Endothelial cell (in vitro differentiated cells): ENCODE data around the gene HM13. TPM values are rescaled to one million over a fixed set of nuclear protein-coding genes. Genes with fewer than 3 reads are reported as not detected.
A peak's percentile ranks its signal among the peaks of the same experiment; 100 is the strongest.
"Not testable (repeated sequence)": the region's sequence is repeated elsewhere in the genome, so short reads cannot be mapped to it uniquely, and the experiment has no call there.

Experiments used
- DNase-seq: peaks from one replicate; pipeline ENCODE4 v3.0.0; 2021; ENCODE audit warnings: low spot score
- H3K27ac Mint-ChIP-seq: one replicate; pipeline ENCODE4 v1.8.0; 2021; ENCODE audit warnings: mixed read lengths, inconsistent platforms; ENCODE audit not compliant: unreplicated experiment
- H3K27me3 Mint-ChIP-seq: one replicate; pipeline ENCODE4 v1.8.0; 2021; ENCODE audit warnings: mild to moderate bottlenecking, moderate library complexity, mixed read lengths, inconsistent platforms; ENCODE audit not compliant: unreplicated experiment
- H3K36me3 Mint-ChIP-seq: one replicate; pipeline ENCODE4 v1.8.0; 2021; ENCODE audit warnings: mild to moderate bottlenecking, low read depth, mixed read lengths, inconsistent platforms; ENCODE audit not compliant: unreplicated experiment
- H3K4me1 Mint-ChIP-seq: one replicate; pipeline ENCODE4 v1.8.0; 2021; ENCODE audit warnings: mild to moderate bottlenecking, mixed read lengths, inconsistent platforms; ENCODE audit not compliant: unreplicated experiment
- H3K4me3 Mint-ChIP-seq: one replicate; pipeline ENCODE4 v1.8.0; 2021; ENCODE audit warnings: mild to moderate bottlenecking, mixed read lengths, inconsistent platforms; ENCODE audit not compliant: unreplicated experiment
- H3K9me3 Mint-ChIP-seq: one replicate; pipeline ENCODE4 v1.8.0; 2021; ENCODE audit warnings: mixed read lengths, inconsistent platforms; ENCODE audit not compliant: unreplicated experiment
- long read RNA-seq: library from polyadenylated mRNA; unstranded; transcript quantifications from one replicate; pipeline ENCODE4 v2.0.0, GENCODE V29; 2020; ENCODE audit not compliant: unreplicated experiment
- total RNA-seq: library from RNA; stranded (reverse); fragmentation: NEBNext Ultra II Directional; extraction: Animal tissue kit (Norgen Biotek cat#: 25700); gene quantifications from one replicate; pipeline ENCODE4 v1.2.1, GENCODE V29; 2021; ENCODE audit not compliant: unreplicated experiment
- TF ChIP-seq, protein P1 (sequence below): fragments of 200-600 bp; sonication (generic); IDR thresholded peaks from one replicate; pipeline ENCODE4 v1.5.0; 2021; ENCODE audit warnings: antibody characterized with exemption; ENCODE audit not compliant: unreplicated experiment

HM13 gene, protein sequence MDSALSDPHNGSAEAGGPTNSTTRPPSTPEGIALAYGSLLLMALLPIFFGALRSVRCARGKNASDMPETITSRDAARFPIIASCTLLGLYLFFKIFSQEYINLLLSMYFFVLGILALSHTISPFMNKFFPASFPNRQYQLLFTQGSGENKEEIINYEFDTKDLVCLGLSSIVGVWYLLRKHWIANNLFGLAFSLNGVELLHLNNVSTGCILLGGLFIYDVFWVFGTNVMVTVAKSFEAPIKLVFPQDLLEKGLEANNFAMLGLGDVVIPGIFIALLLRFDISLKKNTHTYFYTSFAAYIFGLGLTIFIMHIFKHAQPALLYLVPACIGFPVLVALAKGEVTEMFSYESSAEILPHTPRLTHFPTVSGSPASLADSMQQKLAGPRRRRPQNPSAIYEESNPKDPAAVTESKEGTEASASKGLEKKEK
- 153 TPM for total RNA-seq
- long read RNA-seq, transcript HM13-202 (12 exons, 1,606 nt): major isoform, 199 of 235 reads
- long read RNA-seq, partial matches to known transcripts: 8 of 235 reads
- long read RNA-seq, other reads (novel, unspliced or antisense): 21 of 235 reads

DNA sequence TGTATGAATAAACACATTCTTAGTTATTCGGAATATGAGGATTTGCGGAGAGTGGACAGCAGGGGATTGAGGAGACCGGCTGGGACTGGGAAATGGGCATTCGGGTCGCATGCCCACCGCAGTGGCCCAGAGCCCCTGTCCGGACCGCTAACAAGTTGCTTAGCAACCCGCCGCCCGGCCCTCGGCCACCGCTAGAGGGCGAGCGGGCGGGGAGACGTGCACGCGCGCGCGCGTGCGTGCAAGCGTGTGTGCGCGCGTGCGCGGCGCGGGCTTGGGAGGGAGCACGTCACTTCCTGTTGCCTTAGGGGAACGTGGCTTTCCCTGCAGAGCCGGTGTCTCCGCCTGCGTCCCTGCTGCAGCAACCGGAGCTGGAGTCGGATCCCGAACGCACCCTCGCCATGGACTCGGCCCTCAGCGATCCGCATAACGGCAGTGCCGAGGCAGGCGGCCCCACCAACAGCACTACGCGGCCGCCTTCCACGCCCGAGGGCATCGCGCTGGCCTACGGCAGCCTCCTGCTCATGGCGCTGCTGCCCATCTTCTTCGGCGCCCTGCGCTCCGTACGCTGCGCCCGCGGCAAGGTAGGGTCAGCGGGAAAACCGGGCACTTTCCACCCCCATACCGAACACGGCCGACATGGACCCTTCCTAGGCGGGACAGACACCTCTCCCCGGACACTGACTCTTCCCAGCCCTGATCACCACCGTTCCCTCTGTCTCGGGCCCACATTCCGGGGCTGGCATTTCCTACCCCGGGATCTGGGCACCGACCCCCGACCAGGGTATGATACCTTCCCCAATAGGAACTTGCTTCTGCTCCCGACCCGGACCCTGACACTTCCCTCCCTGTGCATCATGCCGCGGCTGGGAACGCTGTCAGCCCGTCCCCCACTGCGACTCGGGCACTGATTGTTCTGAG is at the start of gene HM13:
TSS of gene HM13 (plus strand) at position 289 of the 918 bp plus-strand sequence. CDS start at position 399, 110 bp downstream.
- Mint-ChIP-seq H3K9me3 (no peaks in the 10 kb centered on the region), H3K27ac (peak within 1 kb of the TSS; percentile 65), H3K4me1 (no peaks in the 10 kb centered on the region), H3K27me3 (peaks cover 4% of the 10 kb centered on the region), H3K36me3 (no peaks in the 10 kb centered on the region), H3K4me3 (peak within 1 kb of the TSS; percentile 81)
- DNase-seq: peak; percentile 97
- TF ChIP-seq, protein P1, sequence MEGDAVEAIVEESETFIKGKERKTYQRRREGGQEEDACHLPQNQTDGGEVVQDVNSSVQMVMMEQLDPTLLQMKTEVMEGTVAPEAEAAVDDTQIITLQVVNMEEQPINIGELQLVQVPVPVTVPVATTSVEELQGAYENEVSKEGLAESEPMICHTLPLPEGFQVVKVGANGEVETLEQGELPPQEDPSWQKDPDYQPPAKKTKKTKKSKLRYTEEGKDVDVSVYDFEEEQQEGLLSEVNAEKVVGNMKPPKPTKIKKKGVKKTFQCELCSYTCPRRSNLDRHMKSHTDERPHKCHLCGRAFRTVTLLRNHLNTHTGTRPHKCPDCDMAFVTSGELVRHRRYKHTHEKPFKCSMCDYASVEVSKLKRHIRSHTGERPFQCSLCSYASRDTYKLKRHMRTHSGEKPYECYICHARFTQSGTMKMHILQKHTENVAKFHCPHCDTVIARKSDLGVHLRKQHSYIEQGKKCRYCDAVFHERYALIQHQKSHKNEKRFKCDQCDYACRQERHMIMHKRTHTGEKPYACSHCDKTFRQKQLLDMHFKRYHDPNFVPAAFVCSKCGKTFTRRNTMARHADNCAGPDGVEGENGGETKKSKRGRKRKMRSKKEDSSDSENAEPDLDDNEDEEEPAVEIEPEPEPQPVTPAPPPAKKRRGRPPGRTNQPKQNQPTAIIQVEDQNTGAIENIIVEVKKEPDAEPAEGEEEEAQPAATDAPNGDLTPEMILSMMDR: peak; percentile 96

DNA sequence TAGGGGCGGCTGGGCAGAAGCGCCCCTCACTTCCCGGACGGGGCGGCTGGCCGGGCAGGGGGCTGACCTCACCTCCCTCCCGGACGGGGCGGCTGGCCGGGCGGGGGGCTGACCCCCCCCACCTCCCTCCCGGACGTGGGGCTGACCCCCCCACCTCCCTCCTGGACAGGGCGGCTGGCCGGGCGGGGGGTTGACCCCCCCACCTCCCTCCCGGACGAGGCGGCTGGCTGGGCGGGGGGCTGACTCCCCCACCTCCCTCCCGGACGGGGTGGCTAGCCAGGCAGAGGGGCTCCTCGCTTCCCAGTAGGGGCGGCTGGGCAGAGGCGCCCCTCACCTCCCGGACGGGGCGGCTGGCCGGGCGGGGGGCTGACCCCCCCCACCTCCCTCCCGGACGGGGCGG is 43.3 kb upstream of the HM13 start:
- H3K4me3 Mint-ChIP-seq, H3K4me1 Mint-ChIP-seq, H3K27ac Mint-ChIP-seq, DNase-seq, H3K36me3 Mint-ChIP-seq: not testable (repeated sequence)
- Mint-ChIP-seq H3K27me3 (peaks cover 25% of the 10 kb centered on the region), H3K9me3 (peaks cover 24% of the 10 kb centered on the region)

DNA sequence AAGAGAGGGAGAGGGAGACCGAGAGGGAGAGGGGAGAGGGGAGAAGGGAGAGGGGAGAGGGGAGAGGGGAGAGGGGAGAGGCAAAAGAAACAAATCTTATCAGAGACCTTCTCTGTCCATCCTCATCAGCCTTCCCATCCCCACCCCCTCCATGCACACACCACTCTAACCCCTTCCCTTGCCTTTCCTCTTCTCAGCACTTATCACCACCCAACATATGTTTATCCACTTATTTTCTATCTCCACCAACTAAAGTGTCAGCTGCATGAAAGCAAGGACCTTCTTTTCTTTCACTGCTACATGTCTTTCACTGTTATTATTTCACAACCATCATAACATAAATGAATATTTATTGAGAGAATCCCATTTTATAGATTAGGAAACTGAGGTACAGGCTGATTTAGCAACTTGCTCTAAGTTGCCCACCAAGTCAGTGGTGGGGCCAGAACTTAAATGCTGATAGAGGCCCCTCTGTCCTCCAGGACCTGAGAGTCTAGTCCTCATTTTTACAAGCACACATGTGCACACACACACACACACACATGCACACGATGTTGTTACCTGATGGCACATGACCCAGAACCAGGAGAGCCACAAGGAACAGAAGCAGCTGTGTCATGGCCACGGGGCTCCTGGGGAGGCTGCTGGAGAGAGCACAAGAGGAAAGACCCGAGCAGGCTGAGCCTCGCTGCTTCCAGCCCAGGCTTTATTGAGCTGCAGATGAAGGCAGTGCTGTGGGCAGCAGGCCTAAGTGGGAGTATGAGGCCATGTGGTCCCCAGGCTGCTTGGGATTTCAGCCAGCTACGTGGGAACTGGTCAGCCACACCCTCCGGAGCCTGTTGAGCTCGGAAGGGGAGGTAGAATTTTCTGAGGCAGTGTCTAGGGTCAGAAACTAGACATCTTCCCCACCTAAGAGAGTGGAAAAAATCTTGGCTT is 41.6 kb upstream of the HM13 start:
- no peaks in the 10 kb centered on the region for H3K4me1 Mint-ChIP-seq
- TF ChIP-seq, protein P1: no peak
- peaks cover 24% of the 10 kb centered on the region for H3K9me3 Mint-ChIP-seq
- DNase-seq: no peak
- peaks cover 6% of the 10 kb centered on the region for H3K36me3 Mint-ChIP-seq
- H3K27ac Mint-ChIP-seq: peak overlapping the region; percentile 49
- H3K4me3 Mint-ChIP-seq: peak overlapping the region; percentile 82
- peaks cover 29% of the 10 kb centered on the region for H3K27me3 Mint-ChIP-seq

DNA sequence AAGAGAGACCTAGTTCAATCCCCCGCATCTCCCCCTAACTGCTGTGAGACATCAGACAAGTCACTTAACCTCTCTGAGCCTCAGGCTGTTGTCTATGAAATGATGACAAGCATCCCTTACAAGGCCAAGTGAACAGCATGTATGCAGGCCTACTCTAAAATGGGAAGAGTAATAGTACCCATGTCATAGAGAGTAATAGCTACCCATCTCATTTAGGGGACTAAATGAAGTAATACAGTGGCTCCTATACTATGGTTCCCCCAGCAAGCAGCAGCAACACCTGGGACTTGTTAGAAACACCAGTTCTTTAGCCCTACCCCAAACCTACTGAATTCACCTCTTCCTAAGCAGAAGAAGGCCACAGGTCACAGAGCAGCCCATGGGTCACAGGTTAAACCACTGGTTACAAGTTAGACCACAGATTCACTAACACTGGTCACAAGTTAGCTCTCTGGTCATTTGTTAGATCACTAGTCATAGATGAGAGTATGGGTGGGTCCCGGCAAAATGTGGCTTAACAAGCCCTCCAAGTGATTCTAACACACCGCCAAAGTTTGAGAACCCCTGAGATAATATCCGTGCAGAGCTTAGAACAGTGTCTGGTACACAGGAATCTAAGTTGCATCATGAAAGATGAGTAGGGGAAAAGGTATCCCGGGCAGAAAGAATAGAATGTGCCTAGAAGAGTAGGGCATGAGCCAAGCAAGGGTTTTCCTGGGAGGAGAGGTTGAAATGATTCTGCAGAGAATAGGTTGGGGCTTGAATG is 40.7 kb upstream of the HM13 start:
- Mint-ChIP-seq H3K9me3 (peaks cover 18% of the 10 kb centered on the region), H3K27me3 (peaks cover 26% of the 10 kb centered on the region), H3K27ac (no peak overlapping the region), H3K36me3 (peaks cover 6% of the 10 kb centered on the region), H3K4me1 (no peaks in the 10 kb centered on the region), H3K4me3 (no peak overlapping the region)
- no peak for DNase-seq
- TF ChIP-seq, protein P1: no peak
